Gastrocnemius medialis (tissue), 4 donors: ENCODE data around the gene PEX26.

Source experiments
- POLR2A ChIP-seq, 2 donors: fragments of 450-650 bp; IDR thresholded peaks; one replicate each; pipeline ENCODE4 v1.6.1; 2017; ENCODE audit warnings: antibody characterized with exemption in 2 of 2, mild to moderate bottlenecking in 2 of 2, moderate library complexity in 2 of 2
- TF ChIP-seq, protein P1 (sequence below), 5 experiments: fragments of 450-650 bp in 3 of 5; fragments of 200-600 bp in 2 of 5; sonication (generic) in 2 of 5; IDR thresholded peaks in 4 of 5; conservative IDR thresholded peaks in 1 of 5; 1 replicate in 4 of 5; 2 replicates in 1 of 5; pipeline ENCODE4 v1.5.1; 2016 to 2019; ENCODE audit warnings: antibody characterized with exemption in 5 of 5, mild to moderate bottlenecking in 3 of 5, moderate library complexity in 3 of 5

DNA sequence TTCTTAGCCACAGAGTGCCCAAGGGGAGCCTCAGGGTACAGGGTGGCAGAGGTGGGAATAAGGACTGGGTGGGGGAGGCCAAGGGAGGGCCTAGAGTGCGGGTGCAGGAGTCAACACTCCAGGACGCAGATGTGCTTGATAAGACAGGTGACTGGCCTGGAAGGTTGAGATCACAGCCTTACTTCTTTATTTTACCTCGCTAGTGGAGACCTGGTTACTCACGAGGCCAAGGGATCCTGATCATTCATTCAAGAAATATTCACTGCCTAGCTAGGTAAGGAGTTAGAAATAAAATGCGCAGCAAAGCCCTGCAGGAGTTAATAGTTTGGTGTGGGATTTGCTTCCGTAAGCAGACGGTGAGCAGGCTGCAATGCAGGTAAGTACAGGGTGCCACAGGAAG is 13.2 kb upstream of the PEX26 start:
- no peak for TF ChIP-seq POLR2A (IDR thresholded peaks at IDR 0.05)
- TF ChIP-seq, protein P1, sequence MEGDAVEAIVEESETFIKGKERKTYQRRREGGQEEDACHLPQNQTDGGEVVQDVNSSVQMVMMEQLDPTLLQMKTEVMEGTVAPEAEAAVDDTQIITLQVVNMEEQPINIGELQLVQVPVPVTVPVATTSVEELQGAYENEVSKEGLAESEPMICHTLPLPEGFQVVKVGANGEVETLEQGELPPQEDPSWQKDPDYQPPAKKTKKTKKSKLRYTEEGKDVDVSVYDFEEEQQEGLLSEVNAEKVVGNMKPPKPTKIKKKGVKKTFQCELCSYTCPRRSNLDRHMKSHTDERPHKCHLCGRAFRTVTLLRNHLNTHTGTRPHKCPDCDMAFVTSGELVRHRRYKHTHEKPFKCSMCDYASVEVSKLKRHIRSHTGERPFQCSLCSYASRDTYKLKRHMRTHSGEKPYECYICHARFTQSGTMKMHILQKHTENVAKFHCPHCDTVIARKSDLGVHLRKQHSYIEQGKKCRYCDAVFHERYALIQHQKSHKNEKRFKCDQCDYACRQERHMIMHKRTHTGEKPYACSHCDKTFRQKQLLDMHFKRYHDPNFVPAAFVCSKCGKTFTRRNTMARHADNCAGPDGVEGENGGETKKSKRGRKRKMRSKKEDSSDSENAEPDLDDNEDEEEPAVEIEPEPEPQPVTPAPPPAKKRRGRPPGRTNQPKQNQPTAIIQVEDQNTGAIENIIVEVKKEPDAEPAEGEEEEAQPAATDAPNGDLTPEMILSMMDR (IDR thresholded peaks at IDR 0.05 in 4 of 5, conservative IDR thresholded peaks at IDR 0.05 in 1 of 5) = no peak
